ENCODE results near the gene CHRNB4.
A peak's percentile ranks its signal among the peaks of the same experiment; 100 is the strongest.

CHRNB4 gene

GRCh38 chr15:78654272-78654671 lies 13.3 kb upstream of the CHRNB4 start:
- Mint-ChIP-seq H3K4me1 (ENCODE audit: low read depth) (no peaks in the 10 kb centered on the region), H3K4me3 (no peak overlapping the region), H3K36me3 (ENCODE audit: low read depth) (no peaks in the 10 kb centered on the region), H3K27ac (no peak overlapping the region), H3K9me3 (no peaks in the 10 kb centered on the region), H3K27me3 (peaks cover 13% of the 10 kb centered on the region)
- intact Hi-C loops (cut with micrococcal nuclease) = no loop called here

GRCh38 chr15:78651930-78652615 lies 11.1 kb upstream of the CHRNB4 start:
- H3K36me3 Mint-ChIP-seq (ENCODE audit: low read depth) = no peaks in the 10 kb centered on the region
- peaks cover 13% of the 10 kb centered on the region for H3K27me3 Mint-ChIP-seq
- no peak overlapping the region for H3K27ac Mint-ChIP-seq
- intact Hi-C loops (cut with micrococcal nuclease) = no loop called here
- no peaks in the 10 kb centered on the region for H3K4me1 Mint-ChIP-seq (ENCODE audit: low read depth)
- H3K9me3 Mint-ChIP-seq = no peaks in the 10 kb centered on the region
- no peak overlapping the region for H3K4me3 Mint-ChIP-seq

- no peak overlapping the region for H3K4me3 Mint-ChIP-seq
- no peaks in the 10 kb centered on the region for H3K9me3 Mint-ChIP-seq
- intact Hi-C loops (cut with micrococcal nuclease) = no loop called here
Measured at GRCh38 chr15:78651007-78651406, 10.0 kb upstream of the CHRNB4 start.

GRCh38 chr15:78650022-78650421 lies 9.0 kb upstream of the CHRNB4 start:
- intact Hi-C loops (cut with micrococcal nuclease) = no loop called here
- no peaks in the 10 kb centered on the region for H3K4me1 Mint-ChIP-seq (ENCODE audit: low read depth)

More at GRCh38 chr15:78651007-78651406, 10.0 kb upstream of the CHRNB4 start:
- Mint-ChIP-seq H3K27ac (no peak overlapping the region), H3K4me1 (ENCODE audit: low read depth) (no peaks in the 10 kb centered on the region), H3K36me3 (ENCODE audit: low read depth) (no peaks in the 10 kb centered on the region), H3K27me3 (peaks cover 11% of the 10 kb centered on the region)

GRCh38 chr15:78645009-78645408 lies 4.0 kb upstream of the CHRNB4 start:
- intact Hi-C loops (cut with micrococcal nuclease) = no loop called here
- peaks cover 28% of the 10 kb centered on the region for H3K27me3 Mint-ChIP-seq
- peaks cover 7% of the 10 kb centered on the region for H3K4me1 Mint-ChIP-seq (ENCODE audit: low read depth)

More at GRCh38 chr15:78650022-78650421, 9.0 kb upstream of the CHRNB4 start:
- Mint-ChIP-seq H3K4me3 (no peak overlapping the region), H3K27ac (no peak overlapping the region), H3K9me3 (no peaks in the 10 kb centered on the region), H3K27me3 (peaks cover 13% of the 10 kb centered on the region), H3K36me3 (ENCODE audit: low read depth) (no peaks in the 10 kb centered on the region)

GRCh38 chr15:78642331-78642730 lies 1.3 kb upstream of the CHRNB4 start:
- peaks cover 7% of the 10 kb centered on the region for H3K4me1 Mint-ChIP-seq (ENCODE audit: low read depth)
- peaks cover 32% of the 10 kb centered on the region for H3K27me3 Mint-ChIP-seq
- no peaks in the 10 kb centered on the region for H3K9me3 Mint-ChIP-seq
- H3K27ac Mint-ChIP-seq = no peak overlapping the region
- H3K36me3 Mint-ChIP-seq (ENCODE audit: low read depth) = no peaks in the 10 kb centered on the region
- intact Hi-C loops (cut with micrococcal nuclease) = no loop called here
- H3K4me3 Mint-ChIP-seq = no peak overlapping the region

More at GRCh38 chr15:78645009-78645408, 4.0 kb upstream of the CHRNB4 start:
- no peak overlapping the region for H3K27ac Mint-ChIP-seq
- no peaks in the 10 kb centered on the region for H3K9me3 Mint-ChIP-seq
- no peaks in the 10 kb centered on the region for H3K36me3 Mint-ChIP-seq (ENCODE audit: low read depth)
- no peak overlapping the region for H3K4me3 Mint-ChIP-seq

GRCh38 chr15:78641749-78642275 lies 802 bp upstream of the CHRNB4 start:
- H3K4me3 Mint-ChIP-seq = no peak overlapping the region
- intact Hi-C loops (cut with micrococcal nuclease) = no loop called here
- peaks cover 7% of the 10 kb centered on the region for H3K4me1 Mint-ChIP-seq (ENCODE audit: low read depth)
- no peaks in the 10 kb centered on the region for H3K9me3 Mint-ChIP-seq
- H3K27ac Mint-ChIP-seq = no peak overlapping the region
- H3K27me3 Mint-ChIP-seq = peaks cover 34% of the 10 kb centered on the region
- H3K36me3 Mint-ChIP-seq (ENCODE audit: low read depth) = no peaks in the 10 kb centered on the region

- Mint-ChIP-seq H3K9me3 (no peaks in the 10 kb centered on the region), H3K27ac (no peak overlapping the region), H3K27me3 (peaks cover 32% of the 10 kb centered on the region), H3K4me3 (peak overlapping the region; percentile 41), H3K4me1 (ENCODE audit: low read depth) (peaks cover 7% of the 10 kb centered on the region), H3K36me3 (ENCODE audit: low read depth) (no peaks in the 10 kb centered on the region)
- intact Hi-C loops (cut with micrococcal nuclease) = no loop called here
Measured at GRCh38 chr15:78640527-78641101, 396 bp downstream of the CHRNB4 start.

- H3K36me3 Mint-ChIP-seq (ENCODE audit: low read depth) = no peaks in the 10 kb centered on the region
- peaks cover 7% of the 10 kb centered on the region for H3K4me1 Mint-ChIP-seq (ENCODE audit: low read depth)
- intact Hi-C loops (cut with micrococcal nuclease) = loop anchor here (1.0 kb wide), 1 partner anchor 71 kb away; no protein-coding TSS in a partner anchor
- no peak overlapping the region for H3K27ac Mint-ChIP-seq
- H3K9me3 Mint-ChIP-seq = peaks cover 2% of the 10 kb centered on the region
- H3K4me3 Mint-ChIP-seq = no peak overlapping the region
- H3K27me3 Mint-ChIP-seq = peaks cover 32% of the 10 kb centered on the region
Measured at GRCh38 chr15:78638658-78639314, 2.2 kb downstream of the CHRNB4 start.

- Mint-ChIP-seq H3K4me1 (ENCODE audit: low read depth) (peaks cover 7% of the 10 kb centered on the region), H3K9me3 (peaks cover 11% of the 10 kb centered on the region), H3K27me3 (peaks cover 35% of the 10 kb centered on the region), H3K27ac (no peak overlapping the region), H3K36me3 (ENCODE audit: low read depth) (no peaks in the 10 kb centered on the region), H3K4me3 (no peak overlapping the region)
- intact Hi-C loops (cut with micrococcal nuclease) = loop anchor here (1.0 kb wide), 1 partner anchor 71 kb away; no protein-coding TSS in a partner anchor
Measured at GRCh38 chr15:78637776-78638435, 3.1 kb downstream of the CHRNB4 start.

- Mint-ChIP-seq H3K4me1 (ENCODE audit: low read depth) (peaks cover 6% of the 10 kb centered on the region), H3K27ac (no peak overlapping the region), H3K9me3 (peaks cover 15% of the 10 kb centered on the region), H3K4me3 (no peak overlapping the region), H3K27me3 (peaks cover 29% of the 10 kb centered on the region), H3K36me3 (ENCODE audit: low read depth) (no peaks in the 10 kb centered on the region)
- intact Hi-C loops (cut with micrococcal nuclease) = no loop called here
Measured at GRCh38 chr15:78636378-78636859, 4.6 kb downstream of the CHRNB4 start.

GRCh38 chr15:78635346-78635745 lies 5.7 kb downstream of the CHRNB4 start:
- Mint-ChIP-seq H3K4me3 (no peak overlapping the region), H3K36me3 (ENCODE audit: low read depth) (no peaks in the 10 kb centered on the region), H3K4me1 (ENCODE audit: low read depth) (no peaks in the 10 kb centered on the region), H3K27me3 (peaks cover 18% of the 10 kb centered on the region), H3K27ac (no peak overlapping the region), H3K9me3 (peaks cover 15% of the 10 kb centered on the region)
- intact Hi-C loops (cut with micrococcal nuclease) = no loop called here

GRCh38 chr15:78634210-78635145 lies 6.5 kb downstream of the CHRNB4 start:
- Mint-ChIP-seq H3K36me3 (ENCODE audit: low read depth) (no peaks in the 10 kb centered on the region), H3K27ac (no peak overlapping the region), H3K27me3 (peaks cover 11% of the 10 kb centered on the region), H3K4me1 (ENCODE audit: low read depth) (no peaks in the 10 kb centered on the region), H3K9me3 (peaks cover 15% of the 10 kb centered on the region), H3K4me3 (no peak overlapping the region)
- intact Hi-C loops (cut with micrococcal nuclease) = no loop called here
